ENCODE results near the gene UBE2U.

DNA sequence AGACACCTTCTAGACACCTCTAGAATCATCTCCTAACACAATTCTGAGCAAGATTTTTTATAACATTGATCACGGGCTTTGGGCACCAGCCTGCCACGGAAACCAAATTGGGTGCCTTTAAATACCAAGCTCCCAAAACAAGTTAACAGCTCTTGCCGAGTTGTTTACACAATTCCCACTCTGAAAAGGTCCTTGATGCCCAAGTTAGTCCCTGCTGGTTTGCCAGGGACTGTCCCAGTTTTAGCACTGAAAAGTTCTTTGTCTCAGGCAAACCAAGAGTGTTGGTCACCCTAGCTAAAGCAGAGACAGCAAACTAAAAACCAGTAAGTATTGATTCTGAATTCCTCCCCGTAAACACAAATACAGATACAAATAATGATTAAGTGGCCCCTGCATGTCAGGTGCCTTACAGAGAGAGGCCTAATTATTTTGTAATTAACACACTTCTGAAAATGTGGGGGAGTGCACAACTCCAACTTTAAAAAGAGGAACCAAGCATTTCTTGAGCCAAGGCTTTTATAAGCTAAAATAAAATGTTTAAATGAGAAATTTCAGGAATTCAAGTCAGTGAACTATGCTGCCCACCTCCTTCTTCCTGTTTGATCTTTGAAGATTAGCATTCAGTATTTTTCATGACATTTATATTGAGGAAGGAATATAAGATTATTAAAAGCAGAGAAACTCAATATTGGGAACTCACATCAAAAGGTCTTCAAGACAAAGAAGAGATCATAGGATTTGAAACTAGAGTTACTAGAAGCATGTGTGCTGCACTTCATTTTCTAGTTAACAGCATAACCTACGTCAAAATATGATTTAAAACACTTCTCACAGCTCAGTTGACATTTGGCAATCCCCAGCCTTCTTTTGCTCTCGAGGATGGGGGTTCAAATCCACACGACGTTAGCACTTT, 9.0 kb upstream of the UBE2U start:
- TF ChIP-seq, protein P1, sequence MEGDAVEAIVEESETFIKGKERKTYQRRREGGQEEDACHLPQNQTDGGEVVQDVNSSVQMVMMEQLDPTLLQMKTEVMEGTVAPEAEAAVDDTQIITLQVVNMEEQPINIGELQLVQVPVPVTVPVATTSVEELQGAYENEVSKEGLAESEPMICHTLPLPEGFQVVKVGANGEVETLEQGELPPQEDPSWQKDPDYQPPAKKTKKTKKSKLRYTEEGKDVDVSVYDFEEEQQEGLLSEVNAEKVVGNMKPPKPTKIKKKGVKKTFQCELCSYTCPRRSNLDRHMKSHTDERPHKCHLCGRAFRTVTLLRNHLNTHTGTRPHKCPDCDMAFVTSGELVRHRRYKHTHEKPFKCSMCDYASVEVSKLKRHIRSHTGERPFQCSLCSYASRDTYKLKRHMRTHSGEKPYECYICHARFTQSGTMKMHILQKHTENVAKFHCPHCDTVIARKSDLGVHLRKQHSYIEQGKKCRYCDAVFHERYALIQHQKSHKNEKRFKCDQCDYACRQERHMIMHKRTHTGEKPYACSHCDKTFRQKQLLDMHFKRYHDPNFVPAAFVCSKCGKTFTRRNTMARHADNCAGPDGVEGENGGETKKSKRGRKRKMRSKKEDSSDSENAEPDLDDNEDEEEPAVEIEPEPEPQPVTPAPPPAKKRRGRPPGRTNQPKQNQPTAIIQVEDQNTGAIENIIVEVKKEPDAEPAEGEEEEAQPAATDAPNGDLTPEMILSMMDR (IDR thresholded peaks at IDR 0.05): no peak
- no peak for TF ChIP-seq POLR2AphosphoS5 (IDR thresholded peaks at IDR 0.05)

Measured in sigmoid colon (tissue), 4 donors.